ENCODE measurements around the gene INAFM1.
"Not testable (repeated sequence)": the region's sequence is repeated elsewhere in the genome, so short reads cannot be mapped to it uniquely, and the experiment has no call there.

INAFM1 gene

GRCh38 chr19:47284324-47284899 is 9.7 kb downstream of the INAFM1 start:
- no peak overlapping the region for H3K4me3 ChIP-seq (ENCODE audit: low read length)
- TF ChIP-seq CTCF (conservative IDR thresholded peaks at IDR 0.05; ENCODE audit: low read depth, low read length) = peak; percentile 87
- peak; percentile 12 for DNase-seq (ENCODE audit: low read depth)

GRCh38 chr19:47296036-47296435 is 21.4 kb downstream of the INAFM1 start:
- no peak overlapping the region for H3K4me3 ChIP-seq (ENCODE audit: low read length)
- TF ChIP-seq CTCF (conservative IDR thresholded peaks at IDR 0.05; ENCODE audit: low read depth, low read length) = peak; percentile 72
- DNase-seq (ENCODE audit: low read depth) = no peak

- not testable (repeated sequence) for DNase-seq (ENCODE audit: low read depth); H3K4me3 ChIP-seq (ENCODE audit: low read length)
These were observed 26.2 kb downstream of the INAFM1 start for GRCh38 chr19:47300867-47301266.

GRCh38 chr19:47302249-47302648 is 27.6 kb downstream of the INAFM1 start:
- DNase-seq (ENCODE audit: low read depth) = no peak
- H3K4me3 ChIP-seq (ENCODE audit: low read length) = no peak overlapping the region
- TF ChIP-seq CTCF (conservative IDR thresholded peaks at IDR 0.05; ENCODE audit: low read depth, low read length) = no peak

GRCh38 chr19:47303966-47304365 is 29.3 kb downstream of the INAFM1 start:
- no peak for TF ChIP-seq CTCF (conservative IDR thresholded peaks at IDR 0.05; ENCODE audit: low read depth, low read length)

GRCh38 chr19:47305309-47305751 is 30.6 kb downstream of the INAFM1 start:
- TF ChIP-seq CTCF (conservative IDR thresholded peaks at IDR 0.05; ENCODE audit: low read depth, low read length) = peak; percentile 99
- no peak for DNase-seq (ENCODE audit: low read depth)
- H3K4me3 ChIP-seq (ENCODE audit: low read length) = no peak overlapping the region

More at GRCh38 chr19:47303966-47304365, 29.3 kb downstream of the INAFM1 start:
- no peak for DNase-seq (ENCODE audit: low read depth)
- H3K4me3 ChIP-seq (ENCODE audit: low read length) = no peak overlapping the region

- DNase-seq (ENCODE audit: low read depth) = no peak
- no peak for TF ChIP-seq CTCF (conservative IDR thresholded peaks at IDR 0.05; ENCODE audit: low read depth, low read length)
These were observed 31.6 kb downstream of the INAFM1 start for GRCh38 chr19:47306303-47306702.

More at GRCh38 chr19:47306303-47306702, 31.6 kb downstream of the INAFM1 start:
- no peak overlapping the region for H3K4me3 ChIP-seq (ENCODE audit: low read length)

Measured in retinal pigment epithelial cell (primary cell).